HG03457 (cell line): Measurements from ENCODE around the gene KDM8.
"Not testable (repeated sequence)": the region's sequence is repeated elsewhere in the genome, so short reads cannot be mapped to it uniquely, and the experiment has no call there.

Source experiments
- ATAC-seq: cut with Tn5 transposase; IDR thresholded peaks from one replicate; pipeline ENCODE4 v1.9.1; 2021; ENCODE audit warnings: moderate number of reproducible peaks; ENCODE audit not compliant: unreplicated experiment

Gene KDM8

DNA sequence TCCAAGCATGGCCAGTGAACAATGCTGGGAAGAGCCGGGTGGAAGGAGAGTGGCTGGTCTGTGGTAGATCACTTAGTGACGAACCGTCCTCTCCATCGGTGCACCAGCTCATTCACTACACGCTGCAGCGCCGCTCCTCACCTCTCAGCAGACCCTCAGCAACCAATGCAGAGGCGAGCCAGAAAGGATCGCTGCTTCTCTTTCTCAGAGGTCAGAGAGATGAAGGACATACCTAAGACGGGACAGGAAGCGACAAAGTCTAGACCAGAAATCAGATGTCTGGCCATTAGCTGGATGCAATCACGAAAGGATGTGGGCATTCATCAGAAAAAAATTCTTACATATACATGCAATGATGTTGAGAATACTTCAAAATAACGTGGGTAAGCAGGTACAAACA is 38.3 kb downstream of the KDM8 start:
- ATAC-seq = no peak

GRCh38 chr16:27242398-27242797 is 39.1 kb downstream of the KDM8 start:
- ATAC-seq = no peak

DNA sequence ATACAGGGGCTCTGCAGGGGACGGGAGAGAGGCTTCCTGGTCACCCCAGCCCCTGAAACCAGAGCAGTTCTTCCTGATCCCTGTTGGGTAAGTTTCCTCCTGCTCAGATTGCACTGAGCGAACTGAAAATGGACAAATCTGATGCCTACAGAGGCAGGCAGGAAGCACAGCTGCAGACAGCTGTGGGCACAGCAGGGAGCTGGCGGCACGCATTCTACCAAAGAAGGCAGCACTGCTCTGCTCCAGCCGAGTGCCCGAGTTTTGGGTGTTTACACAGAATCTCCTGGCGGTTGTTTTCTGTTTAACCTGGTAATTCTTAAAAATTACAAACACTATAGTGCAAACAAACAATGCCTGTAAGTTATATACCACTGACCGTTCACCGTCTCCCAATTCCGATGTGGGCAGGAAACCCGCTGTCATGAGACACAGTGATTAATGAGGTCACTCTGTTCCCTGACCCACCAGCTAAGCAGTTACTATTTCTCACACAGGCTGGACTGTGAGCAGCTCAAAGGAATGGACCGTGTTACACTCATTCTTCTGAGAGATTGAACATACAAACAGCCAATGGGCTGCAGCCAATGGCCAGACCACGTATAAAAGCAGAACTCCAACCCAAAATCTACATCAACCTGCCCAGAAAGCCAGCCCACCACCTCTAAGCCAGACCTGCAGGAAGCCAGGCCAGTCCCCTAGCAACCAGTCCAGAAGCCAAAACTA is 39.7 kb downstream of the KDM8 start:
- ATAC-seq = no peak

- no peak for ATAC-seq
Measured at GRCh38 chr16:27243725-27244362, 40.5 kb downstream of the KDM8 start.

DNA sequence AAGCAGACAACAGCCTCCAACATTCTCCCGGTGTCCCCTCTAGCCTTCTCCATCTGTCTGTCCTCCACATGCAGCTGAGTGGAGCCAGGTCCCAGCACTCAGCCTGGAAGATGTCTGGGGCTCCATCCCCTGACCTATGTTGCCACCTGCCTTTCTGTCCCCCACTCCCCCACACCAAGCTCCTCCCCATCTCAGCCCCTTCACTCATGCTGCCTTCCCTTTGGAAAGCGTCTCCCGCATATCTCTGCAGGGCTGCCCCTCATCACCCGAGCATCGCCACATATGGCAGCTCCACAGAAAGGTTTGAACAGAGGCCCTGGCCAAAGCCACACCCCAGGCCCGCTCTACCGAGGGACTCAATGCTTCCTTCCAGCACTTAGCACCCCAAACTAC is 41.0 kb downstream of the KDM8 start:
- no peak for ATAC-seq

- no peak for ATAC-seq
Measured at GRCh38 chr16:27245276-27246172, 42.2 kb downstream of the KDM8 start.

DNA sequence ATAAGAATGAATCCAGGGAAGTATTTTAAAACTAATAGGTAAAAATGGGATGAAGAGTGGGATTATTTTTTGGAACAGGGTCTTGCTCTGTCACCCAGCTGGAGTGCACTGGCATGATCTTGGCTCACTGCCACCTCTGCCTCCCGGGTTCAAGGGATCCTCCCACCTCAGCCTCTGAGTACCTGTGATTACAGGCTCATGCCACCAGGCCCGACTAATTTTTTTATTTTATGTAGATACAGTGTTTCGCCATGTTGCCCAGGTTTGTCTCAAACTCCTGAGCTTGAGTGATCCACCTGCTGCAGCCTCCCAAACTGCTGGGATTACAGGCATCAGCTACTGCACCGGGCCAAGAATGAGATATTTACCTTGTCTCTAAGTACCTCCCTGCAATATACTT is 43.1 kb downstream of the KDM8 start:
- no peak for ATAC-seq

DNA sequence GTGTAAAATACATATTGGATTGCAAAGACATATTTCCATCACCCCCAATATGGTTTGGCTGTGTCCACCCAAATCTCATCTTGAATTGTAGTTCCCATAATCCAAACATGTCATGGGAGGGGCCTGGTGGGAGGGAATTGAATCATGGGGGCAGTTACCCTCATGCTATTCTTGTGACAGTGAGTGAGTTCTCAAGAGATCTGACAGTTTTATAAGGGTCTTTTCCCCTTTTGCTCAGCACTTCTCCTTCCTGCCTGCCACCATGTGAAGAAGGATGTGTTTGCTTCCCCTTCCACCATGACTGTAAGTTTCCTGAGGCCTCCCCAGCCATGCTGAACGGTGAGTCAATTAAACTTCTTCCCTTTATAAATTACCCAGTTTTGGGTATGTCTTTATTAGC is 43.8 kb downstream of the KDM8 start:
- not testable (repeated sequence) for ATAC-seq

DNA sequence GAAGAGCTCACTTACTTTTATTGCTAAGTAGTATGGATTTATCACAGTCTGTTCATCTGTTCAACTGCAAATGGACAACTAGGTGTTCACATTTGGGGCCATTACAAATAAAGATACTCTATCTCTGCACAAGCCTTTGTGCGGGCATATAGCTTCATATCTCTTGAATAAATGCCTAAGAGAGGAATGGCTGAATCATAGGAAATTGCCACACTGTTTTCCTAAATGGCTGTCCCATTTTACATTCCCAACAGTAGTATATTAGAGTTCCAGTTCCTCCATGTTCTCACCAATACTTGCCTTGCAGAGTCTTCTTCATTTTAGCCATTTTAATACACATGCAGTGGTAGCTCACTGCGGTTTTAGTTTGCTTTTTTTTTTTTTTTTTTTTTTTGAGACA is 44.7 kb downstream of the KDM8 start:
- ATAC-seq = no peak

DNA sequence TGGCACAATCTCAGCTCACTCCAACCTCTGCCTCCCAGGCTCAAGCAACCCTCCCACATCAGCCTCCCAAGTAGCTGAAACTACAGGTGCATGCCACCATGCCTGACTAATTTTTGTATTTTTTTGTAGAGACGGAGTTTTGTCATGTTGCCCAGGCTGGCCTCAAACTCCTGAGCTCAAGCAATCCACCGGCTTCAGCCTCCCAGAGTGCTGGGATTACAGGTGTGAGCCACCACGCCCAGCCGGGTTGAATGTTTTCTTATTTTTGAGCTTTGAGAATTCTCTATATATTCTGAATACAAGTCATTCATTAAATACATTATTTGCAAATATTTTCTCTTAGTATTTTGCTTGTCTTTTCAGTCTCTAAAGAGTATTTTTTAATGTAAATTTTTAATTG is 45.6 kb downstream of the KDM8 start:
- ATAC-seq = not testable (repeated sequence)

DNA sequence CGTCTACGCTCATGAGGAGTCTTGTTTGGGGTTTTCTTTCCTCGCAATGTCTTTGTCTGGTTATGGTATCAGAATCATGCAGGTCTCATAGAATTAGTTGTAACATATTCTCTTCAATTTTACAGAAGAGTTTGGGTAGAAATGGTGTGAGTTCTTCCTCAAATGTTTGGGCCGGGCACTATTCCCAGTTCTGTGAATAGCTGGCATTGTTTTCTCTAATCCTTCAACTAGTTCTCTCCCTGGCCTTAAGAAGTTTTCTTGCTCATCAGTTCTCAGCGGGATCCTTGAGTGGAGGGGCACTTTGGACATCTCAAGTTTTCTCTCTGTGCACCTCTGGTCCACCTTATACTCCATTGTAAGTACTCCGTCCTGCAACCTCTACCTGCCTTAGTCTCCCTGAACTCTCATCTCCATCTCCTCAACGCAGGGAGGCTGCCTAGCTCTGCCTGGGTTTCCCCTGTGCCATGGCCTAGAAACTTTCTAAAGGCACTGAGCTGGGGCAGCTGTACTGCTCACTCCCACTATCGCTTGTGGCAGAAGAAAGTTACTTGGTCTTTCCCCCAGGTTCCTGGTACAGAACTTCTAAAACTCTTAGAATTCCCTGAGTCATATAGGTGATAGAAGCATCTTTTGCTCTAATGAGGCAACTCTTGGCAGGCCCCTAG is 48.3 kb downstream of the KDM8 start:
- no peak for ATAC-seq

DNA sequence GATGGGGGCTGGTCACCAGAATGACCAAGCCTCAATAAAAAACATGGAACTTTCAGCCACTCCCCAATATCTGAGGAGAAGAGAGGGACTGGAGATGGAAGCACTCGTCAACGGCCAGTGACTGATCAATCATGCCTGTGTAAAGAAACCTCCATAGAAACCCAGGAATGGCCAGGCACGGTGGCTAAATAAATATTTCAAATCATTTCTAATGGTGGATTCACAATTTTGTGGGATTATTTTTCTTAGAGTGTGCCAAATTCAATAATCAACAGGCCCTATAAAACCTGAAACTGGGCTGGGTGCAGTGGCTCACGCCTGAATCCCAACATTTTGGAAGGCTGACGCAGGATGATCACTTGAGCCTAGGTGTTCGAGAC is 48.9 kb downstream of the KDM8 start:
- ATAC-seq = no peak

DNA sequence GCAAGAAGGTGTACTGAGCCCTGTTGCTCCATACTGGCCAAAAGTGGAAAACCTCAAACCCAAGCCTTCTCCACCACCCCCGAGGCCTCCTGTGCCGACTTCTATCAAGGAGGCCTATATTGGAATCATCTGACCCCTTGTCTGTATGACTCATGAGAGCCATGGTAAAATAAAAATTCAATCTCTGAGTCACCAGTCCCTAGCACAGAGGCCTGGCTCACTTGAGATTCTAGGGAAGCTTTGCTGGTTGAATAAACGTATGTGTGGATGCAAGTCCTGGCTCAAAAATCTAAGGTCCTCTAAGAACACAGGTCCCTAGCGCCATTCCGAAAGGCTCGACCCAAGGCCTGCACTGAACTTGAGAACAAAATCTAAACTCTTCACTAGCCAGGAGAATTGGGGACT is 50.2 kb downstream of the KDM8 start:
- no peak for ATAC-seq

DNA sequence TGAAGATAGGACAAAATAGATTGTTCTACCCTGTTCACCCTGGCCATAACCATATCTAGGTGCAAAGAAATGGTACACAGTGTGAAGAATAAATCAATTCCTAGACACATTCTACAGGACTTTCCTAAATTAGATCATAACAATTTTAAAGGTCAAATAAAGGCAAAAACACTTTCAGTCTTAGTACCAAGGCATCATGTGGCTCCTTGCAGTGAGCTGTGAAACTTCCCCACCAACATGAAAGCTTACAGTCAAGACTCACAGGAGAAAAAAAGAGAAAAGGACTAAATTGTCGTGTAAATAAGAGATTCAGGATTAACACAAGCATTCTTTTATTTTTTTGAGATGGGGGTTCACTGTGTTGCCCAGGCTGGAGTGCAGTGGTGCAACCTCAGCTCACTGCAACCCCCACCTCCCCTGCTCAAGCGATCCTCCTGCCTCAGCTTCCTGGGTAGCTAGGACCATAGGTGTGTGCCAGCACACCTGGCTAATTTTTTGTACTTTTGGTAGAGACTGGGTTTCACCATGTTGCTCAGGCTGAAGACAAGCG is 51.0 kb downstream of the KDM8 start:
- ATAC-seq = no peak

DNA sequence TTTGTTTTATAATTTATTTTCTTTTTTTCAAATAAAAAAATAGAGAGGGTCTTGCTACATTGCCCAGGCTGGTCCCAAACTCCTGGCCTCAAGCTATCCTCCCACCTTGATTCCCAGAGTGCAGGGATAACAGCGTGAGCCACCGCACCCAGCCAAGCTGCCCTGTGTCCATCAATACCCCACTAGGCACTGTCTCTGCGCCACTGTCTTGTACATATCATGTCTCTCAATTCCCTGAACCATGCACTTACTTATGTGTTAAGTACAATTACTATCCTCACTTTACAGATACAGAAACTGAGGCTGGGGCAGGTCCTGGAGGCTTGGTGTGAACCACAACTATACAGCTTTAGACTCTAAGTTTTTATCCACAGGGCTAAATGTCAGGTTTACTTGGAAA is 53.5 kb downstream of the KDM8 start:
- no peak for ATAC-seq

DNA sequence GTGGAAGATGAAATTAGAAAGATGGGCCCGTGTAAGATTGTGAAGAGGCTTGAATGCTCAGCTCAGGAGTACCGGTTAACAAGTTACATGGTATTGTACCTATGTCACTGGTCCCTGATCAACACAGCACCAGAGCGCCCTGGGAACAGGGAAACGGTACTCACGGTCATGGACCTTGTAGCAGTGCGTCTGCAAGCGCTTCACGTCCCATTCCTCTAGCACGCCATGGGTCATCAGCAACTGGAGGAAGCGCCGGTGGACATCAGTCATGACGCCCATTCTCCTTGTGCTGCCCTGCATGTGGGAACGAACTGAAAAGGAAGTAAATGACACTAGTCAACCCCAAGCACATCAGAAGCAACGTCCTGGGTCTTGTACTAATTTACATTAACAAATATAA is 53.9 kb downstream of the KDM8 start:
- no peak for ATAC-seq

DNA sequence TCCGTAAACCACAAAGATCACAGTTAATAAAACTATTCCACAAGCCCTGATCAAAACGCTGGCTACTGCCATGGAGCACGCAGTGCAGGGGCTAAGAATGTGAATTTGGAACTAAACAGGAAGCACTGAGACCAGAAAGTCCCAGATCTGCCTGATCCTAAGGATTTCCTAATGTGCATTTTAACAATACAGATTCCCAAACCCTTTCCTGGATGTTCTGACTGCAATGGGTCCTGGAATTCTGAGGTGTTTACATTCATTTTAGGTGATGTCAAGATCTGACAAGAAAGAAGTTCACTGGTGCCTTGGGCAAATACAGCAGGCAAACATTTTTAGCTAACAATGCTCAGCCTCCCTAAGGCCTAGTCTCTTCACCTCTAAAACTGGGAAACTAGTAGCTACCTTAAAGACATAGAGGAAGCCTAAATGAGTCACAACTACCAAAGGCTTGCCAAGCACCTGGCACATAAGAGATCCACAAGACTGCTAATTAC is 55.0 kb downstream of the KDM8 start:
- ATAC-seq = no peak

DNA sequence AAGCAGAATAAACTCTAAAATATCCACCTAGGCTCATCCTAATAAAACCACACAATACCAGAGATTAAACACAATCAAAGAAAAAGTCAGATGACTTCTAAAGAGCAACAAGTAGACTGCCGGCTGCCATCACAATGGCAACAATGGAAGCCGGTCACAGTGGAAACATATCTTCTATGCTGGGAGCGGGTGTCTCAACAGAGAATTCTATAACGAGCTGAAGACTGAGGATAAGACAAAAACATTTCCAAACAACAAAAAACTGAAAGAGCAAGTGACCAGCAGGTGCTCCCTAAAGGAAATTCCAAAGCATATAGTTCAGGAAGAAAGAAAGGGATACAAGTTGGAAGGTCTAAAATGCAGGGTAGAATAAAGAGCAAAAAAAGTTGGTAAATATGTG is 56.4 kb downstream of the KDM8 start:
- ATAC-seq = no peak

GRCh38 chr16:27262904-27263423 is 59.6 kb downstream of the KDM8 start:
- not testable (repeated sequence) for ATAC-seq

DNA sequence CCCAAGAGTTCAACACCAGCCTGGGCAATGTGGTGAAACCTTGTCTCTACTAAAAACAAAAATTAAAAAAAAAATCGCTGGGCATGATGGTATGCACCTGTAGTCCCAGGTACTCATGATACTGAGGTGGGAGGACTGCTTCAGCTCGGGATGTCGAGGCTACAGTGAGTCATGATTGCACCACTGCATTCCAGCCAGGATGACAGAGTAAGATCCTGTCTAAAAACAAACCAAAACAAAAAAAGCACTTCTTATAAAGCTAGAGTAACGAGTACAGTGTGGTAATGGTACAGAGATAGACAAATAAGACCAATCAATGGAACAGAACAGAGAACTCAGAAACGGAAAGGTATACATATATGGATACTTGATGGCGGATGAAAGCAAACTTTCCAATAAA is 60.8 kb downstream of the KDM8 start:
- ATAC-seq = no peak

DNA sequence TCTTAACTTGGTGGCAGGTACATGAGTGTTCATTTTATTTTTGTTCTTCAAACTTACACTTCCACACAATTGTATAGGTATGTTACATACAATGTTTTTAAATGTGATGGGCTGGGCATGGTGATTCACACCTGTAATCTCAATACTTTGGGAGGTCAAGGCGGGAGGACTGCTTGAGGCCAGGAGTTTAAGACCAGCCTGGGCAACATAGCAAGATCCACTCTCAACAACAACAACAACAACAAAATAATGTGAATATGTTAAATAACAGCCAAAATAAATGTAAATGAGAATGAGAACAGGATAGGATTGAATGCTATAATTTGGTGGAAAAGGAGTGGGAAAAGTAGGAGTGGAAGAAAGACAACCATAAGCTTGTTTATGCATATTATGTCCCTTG is 62.7 kb downstream of the KDM8 start:
- ATAC-seq = no peak
